ENCODE results near the gene H2BK1.

DNA sequence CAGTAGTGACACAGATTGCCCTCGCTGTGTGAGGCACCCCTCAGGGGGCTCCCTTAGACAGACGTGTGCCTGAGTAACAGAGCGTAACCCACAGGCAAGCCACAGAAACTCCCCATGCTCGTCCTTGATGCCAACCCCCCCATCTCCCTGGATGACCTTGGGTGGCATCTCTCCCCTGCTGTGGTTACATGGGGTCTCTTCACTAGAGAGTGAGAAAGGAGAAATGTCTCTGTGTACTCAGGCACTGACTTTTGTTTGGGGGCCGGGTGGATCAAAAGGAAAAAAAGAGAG is 22.1 kb downstream of the H2BK1 start:
- TF ChIP-seq CTCF (IDR thresholded peaks at IDR 0.05 in 8 of 11, conservative IDR thresholded peaks at IDR 0.05 in 3 of 11) = no peak
- no peak for TF ChIP-seq POLR2A (IDR thresholded peaks at IDR 0.05)

All from spleen (tissue), 7 donors.